Sigmoid colon (tissue), 4 donors: ENCODE results near the gene TOX2.

Experiments
- EP300 ChIP-seq, 4 donors: sonication (generic); formaldehyde crosslinking; IDR thresholded peaks; one replicate each; pipeline ENCODE4 v1.6.1; 2017; ENCODE audit warnings: antibody characterized with exemption in 4 of 4
- POLR2AphosphoS5 ChIP-seq, 4 donors: sonication (generic); formaldehyde crosslinking; IDR thresholded peaks; one replicate each; pipeline ENCODE4 v1.6.1; 2017; ENCODE audit warnings: antibody characterized with exemption in 4 of 4

DNA sequence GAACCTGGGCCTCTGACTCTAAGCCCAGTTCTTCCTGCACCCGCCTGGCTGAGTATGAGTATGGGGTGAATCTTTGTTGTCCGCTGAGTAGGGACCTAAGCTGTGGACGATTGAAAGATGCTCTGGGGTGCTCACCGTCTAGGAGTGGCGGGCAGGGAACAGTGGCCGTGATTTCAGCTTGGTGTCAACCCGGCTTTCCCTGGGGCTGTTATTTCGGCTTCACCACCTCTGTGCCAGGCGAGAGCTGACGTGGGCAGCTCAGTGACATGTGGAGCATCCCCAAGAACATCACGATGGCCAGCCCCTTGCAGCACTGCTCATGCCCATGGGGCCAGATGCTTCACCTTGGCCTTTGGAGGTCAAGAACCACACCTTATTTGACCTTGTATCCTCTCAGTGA, 102.6 kb downstream of the TOX2 start:
- TF ChIP-seq EP300 (IDR thresholded peaks at IDR 0.05), result no peak
- no peak for TF ChIP-seq POLR2AphosphoS5 (IDR thresholded peaks at IDR 0.05)
